Adrenal gland (tissue), 12 donors: ENCODE results near the gene OTOS. TPM values are rescaled to one million over a fixed set of nuclear protein-coding genes. Genes with fewer than 3 reads are reported as not detected.
A peak's percentile ranks its signal among the peaks of the same experiment; 100 is the strongest.

ENCODE experiments used
- DNase-seq, 7 donors: peaks; one replicate each; pipeline ENCODE4 v3.0.0-alpha.2; 2019 to 2020
- H3K27ac ChIP-seq, 5 donors: fragments of 200-600 bp; sonication (generic) in 4 of 5; 1 replicate in 3 of 5; 2 replicates in 2 of 5; pipeline versions ENCODE4 v1.5.1 to v1.8.0; 2016 to 2020; ENCODE audit warnings: mild to moderate bottlenecking in 1 of 5
- H3K27me3 ChIP-seq: fragments of 200-600 bp; 2 replicates; pipeline ENCODE4 v1.8.0; 2021
- H3K36me3 ChIP-seq, 2 donors: fragments of 200-600 bp; replicated peaks in 1 of 2; 1 replicate in 1 of 2; 2 replicates in 1 of 2; pipeline versions ENCODE4 v1.5.1 to v1.8.0; 2018 to 2022
- H3K4me1 ChIP-seq, 2 donors: fragments of 200-600 bp; replicated peaks in 1 of 2; 1 replicate in 1 of 2; 2 replicates in 1 of 2; pipeline versions ENCODE4 v1.5.1 to v1.8.0; 2018 to 2021
- H3K4me3 ChIP-seq, 4 donors: fragments of 200-600 bp; sonication (generic) in 3 of 4; one replicate each; pipeline ENCODE4 v1.5.1; 2016 to 2018
- H3K9me3 ChIP-seq, 3 donors: fragments of 200-600 bp; sonication (generic) in 1 of 3; replicated peaks in 1 of 3; 1 replicate in 2 of 3; 2 replicates in 1 of 3; pipeline versions ENCODE4 v1.5.1 to v1.8.0; 2016 to 2021
- POLR2A ChIP-seq, 2 donors: fragments of 450-650 bp; IDR thresholded peaks; one replicate each; pipeline ENCODE4 v1.6.1; 2017; ENCODE audit warnings: antibody characterized with exemption in 2 of 2, mild to moderate bottlenecking in 2 of 2, moderate library complexity in 1 of 2
- WGBS, 4 donors: extraction: QIAGEN DNeasy Blood & Tissue Kit in 2 of 4; methylation state at CpG; one replicate each; pipeline versions ENCODE4 v1.1.5 to v1.1.7; 2013 to 2017; 5-methylcytosine and 5-hydroxymethylcytosine counted together
- intact Hi-C, 2 donors: fragments of 100-400 bp; cut with DNase I; formaldehyde crosslinking; loops; one replicate each; pipeline versions ENCODE4 v1.14.1 to v1.15.0; 2022 to 2023
- polyA plus RNA-seq, 3 donors: library from polyadenylated mRNA; stranded (reverse); fragments of 200-250 nt in 2 of 3; fragments of 350-450 nt in 1 of 3; fragmentation: Illumina TruSeq in 1 of 3; extraction: RNeasy Lipid Tissue Mini Kit (QIAGEN cat#74804) in 1 of 3; gene quantifications; one replicate each; pipeline ENCODE4 v1.2.3, GENCODE V29; 2013 to 2014
- total RNA-seq, 9 donors: library from RNA; depleted of rRNA in 4 of 9; stranded (reverse); fragments of >200 nt in 4 of 9; fragments of 120-200 nt in 1 of 9; fragmentation: NEBNext Ultra II Directional in 1 of 9; extraction: Animal tissue kit (Norgen Biotek cat#: 25700) in 1 of 9; gene quantifications; one replicate each; pipeline versions ENCODE4 v1.1.0 to v1.2.4, GENCODE V29; 2013 to 2023
- TF ChIP-seq, protein P1 (sequence below), 6 experiments: fragments of 450-650 bp in 4 of 6; fragments of 200-600 bp in 2 of 6; sonication (generic) in 1 of 6; IDR thresholded peaks; 1 replicate in 5 of 6; 2 replicates in 1 of 6; pipeline versions ENCODE4 v1.5.1 to v1.8.0; 2016 to 2021; ENCODE audit warnings: antibody characterized with exemption in 6 of 6, mild to moderate bottlenecking in 2 of 6, moderate library complexity in 1 of 6
- donor health status: healthy with polysubstance abuse.
- donor health status: Bipolar disorder and iron deficiency.
- donor health status: DM: yes; HTN: yes; CAD: no.
- donor health status: DM: no; HTN: no; CAD: no.
- donor health status: DM: no; HTN: no; CAD: no.
- donor health status: DM: yes; HTN: yes; CAD: no.

The OTOS gene
- total and polyA plus RNA-seq, 12 donors: not detected

DNA sequence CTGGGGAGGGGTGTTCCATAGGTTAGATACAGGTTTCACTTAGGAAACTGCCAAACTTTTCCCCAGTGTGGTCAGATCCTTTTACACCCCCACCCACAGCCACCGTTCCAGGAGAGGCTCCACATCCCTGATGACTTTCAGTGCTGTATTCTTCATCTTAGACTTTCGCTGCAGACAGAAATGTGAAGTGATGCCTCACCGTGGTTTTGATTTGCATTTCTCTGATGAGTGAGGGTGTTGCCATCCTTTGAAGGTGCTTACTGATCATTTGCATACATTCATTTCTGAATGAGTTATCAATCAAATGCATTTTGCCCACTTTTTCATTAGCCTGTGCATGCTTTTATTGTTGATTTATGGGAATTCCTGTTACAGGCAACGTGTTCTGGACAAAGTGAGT, 19.3 kb downstream of the OTOS start:
- DNase-seq: no peak
- no peaks in the 10 kb centered on the region for H3K36me3 ChIP-seq
- whole genome bisulfite sequencing, 4 donors: 55 to 76% (median 60%) methylated on average over 4 of the region's 4 CpGs

DNA sequence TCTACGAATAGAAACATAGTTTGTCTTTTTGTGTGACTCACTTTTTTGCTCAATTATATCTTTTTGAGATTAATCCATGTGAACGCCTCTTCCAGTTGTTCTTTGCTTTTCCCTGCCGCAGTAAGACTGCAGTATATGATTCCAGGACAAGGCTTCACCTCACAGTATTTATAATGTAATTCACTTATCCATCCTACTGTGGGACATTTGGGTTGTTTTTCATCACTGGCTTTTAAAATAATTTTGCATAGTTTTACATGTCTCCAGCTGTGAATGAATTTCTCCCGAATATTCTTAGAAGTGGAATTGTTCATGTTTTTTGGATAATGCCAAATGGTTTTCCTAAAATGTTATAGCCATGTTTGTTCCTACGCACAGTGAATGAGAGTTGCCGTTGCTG, 26.2 kb downstream of the OTOS start:
- TF ChIP-seq, protein P1, sequence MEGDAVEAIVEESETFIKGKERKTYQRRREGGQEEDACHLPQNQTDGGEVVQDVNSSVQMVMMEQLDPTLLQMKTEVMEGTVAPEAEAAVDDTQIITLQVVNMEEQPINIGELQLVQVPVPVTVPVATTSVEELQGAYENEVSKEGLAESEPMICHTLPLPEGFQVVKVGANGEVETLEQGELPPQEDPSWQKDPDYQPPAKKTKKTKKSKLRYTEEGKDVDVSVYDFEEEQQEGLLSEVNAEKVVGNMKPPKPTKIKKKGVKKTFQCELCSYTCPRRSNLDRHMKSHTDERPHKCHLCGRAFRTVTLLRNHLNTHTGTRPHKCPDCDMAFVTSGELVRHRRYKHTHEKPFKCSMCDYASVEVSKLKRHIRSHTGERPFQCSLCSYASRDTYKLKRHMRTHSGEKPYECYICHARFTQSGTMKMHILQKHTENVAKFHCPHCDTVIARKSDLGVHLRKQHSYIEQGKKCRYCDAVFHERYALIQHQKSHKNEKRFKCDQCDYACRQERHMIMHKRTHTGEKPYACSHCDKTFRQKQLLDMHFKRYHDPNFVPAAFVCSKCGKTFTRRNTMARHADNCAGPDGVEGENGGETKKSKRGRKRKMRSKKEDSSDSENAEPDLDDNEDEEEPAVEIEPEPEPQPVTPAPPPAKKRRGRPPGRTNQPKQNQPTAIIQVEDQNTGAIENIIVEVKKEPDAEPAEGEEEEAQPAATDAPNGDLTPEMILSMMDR (IDR thresholded peaks at IDR 0.05): no peak
- TF ChIP-seq POLR2A (IDR thresholded peaks at IDR 0.05): no peak
- WGBS, 4 donors: 70 to 74% (median 74%) methylated on average over 6 of the region's 6 CpGs
- no peak overlapping the region for H3K4me3 ChIP-seq
- H3K4me1 ChIP-seq: no peaks in the 10 kb centered on the region
- no peaks in the 10 kb centered on the region for H3K27me3 ChIP-seq
- no peak for DNase-seq
- H3K27ac ChIP-seq: no peak overlapping the region
- peaks cover 0 to 6% (median 0%) of the 10 kb centered on the region in 3 donors for H3K9me3 ChIP-seq
- intact Hi-C loops: no loop called here
- no peaks in the 10 kb centered on the region for H3K36me3 ChIP-seq

More for the DNA sequence above, 19.3 kb downstream of the OTOS start:
- Histone ChIP-seq H3K4me3 (no peak overlapping the region), H3K27ac (no peak overlapping the region), H3K27me3 (no peaks in the 10 kb centered on the region), H3K9me3 (no peaks in the 10 kb centered on the region), H3K4me1 (no peaks in the 10 kb centered on the region)
- TF ChIP-seq, protein P1 (IDR thresholded peaks at IDR 0.05): no peak
- no peak for TF ChIP-seq POLR2A (IDR thresholded peaks at IDR 0.05)
- intact Hi-C loops: no loop called here

DNA sequence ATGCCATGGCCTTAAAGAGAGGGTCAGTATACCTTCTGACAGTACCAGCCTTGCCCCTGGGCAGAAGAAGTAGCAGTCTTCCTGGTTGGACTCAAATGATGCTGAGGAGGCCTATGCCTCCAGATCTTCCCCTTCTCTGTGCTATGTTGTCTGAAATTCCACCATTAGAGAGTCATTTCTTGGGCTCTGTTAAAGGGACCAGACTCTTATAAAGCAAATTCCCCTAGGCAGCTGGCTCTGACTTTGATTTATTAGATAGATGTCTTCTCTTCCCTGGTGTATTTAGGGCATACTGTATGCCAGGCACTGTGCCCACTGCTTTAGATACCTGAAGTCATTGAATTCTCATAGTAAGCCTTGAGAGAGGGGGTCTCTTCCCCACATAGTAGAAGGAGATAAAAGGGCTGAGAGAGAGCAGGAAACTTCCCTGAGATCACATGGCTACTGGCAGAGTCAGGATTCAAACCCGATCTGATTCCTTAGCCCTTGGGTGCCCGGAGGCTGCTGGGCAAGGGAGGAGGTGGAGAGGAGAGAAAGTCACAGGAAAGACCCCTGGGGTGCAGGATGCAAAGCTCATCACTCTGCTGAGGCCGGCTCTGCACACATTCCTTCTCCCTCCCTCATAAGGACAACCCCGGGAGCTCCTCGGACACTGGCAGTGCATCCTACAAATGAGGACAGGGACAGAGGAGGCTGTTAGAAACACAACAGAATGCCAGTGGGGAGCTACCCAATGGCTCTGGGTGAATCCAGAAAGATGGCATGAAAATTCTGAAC, 27.4 kb downstream of the OTOS start:
- no peaks in the 10 kb centered on the region for H3K27me3 ChIP-seq

DNA sequence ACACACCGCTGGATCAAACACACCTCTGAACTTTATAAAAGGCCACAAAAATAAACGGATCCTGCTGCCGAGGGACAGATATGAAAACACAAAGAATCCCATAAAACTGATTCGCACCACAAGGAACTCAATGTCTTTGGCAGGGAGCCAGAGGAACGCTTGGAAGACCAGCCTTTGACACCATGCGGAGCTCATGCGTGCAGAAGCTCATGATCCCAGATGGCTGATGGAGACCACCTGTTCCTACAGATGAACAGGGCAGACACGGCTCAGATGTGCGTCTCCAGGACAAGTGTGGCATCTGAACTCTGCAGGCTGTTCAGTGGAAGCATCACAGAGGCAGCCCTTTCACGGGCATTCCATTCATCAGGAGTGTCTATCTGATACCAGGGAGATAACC, 29.2 kb downstream of the OTOS start:
- Histone ChIP-seq H3K4me1 (no peaks in the 10 kb centered on the region), H3K9me3 (peaks cover 0 to 6% (median 0%) of the 10 kb centered on the region in 3 donors), H3K27me3 (no peaks in the 10 kb centered on the region), H3K4me3 (no peak overlapping the region), H3K36me3 (no peaks in the 10 kb centered on the region), H3K27ac (no peak overlapping the region)
- WGBS, 4 donors: 46 to 56% (median 53%) methylated on average over 10 of the region's 10 CpGs
- peak in 1 of 7 donors; percentile 19 for DNase-seq
- no peak for TF ChIP-seq POLR2A (IDR thresholded peaks at IDR 0.05)
- TF ChIP-seq, protein P1 (IDR thresholded peaks at IDR 0.05): no peak
- intact Hi-C loops: no loop called here

More for the DNA sequence above, 27.4 kb downstream of the OTOS start:
- intact Hi-C loops: no loop called here
- Histone ChIP-seq H3K36me3 (no peaks in the 10 kb centered on the region), H3K9me3 (peaks cover 0 to 6% (median 0%) of the 10 kb centered on the region in 3 donors), H3K27ac (no peak overlapping the region), H3K4me1 (no peaks in the 10 kb centered on the region), H3K4me3 (no peak overlapping the region)
- 21 to 36% (median 29%) methylated on average over 5 of the region's 5 CpGs for WGBS, 4 donors
- TF ChIP-seq POLR2A (IDR thresholded peaks at IDR 0.05): no peak
- TF ChIP-seq, protein P1 (IDR thresholded peaks at IDR 0.05): no peak
- DNase-seq: no peak
